Neural progenitor cell (in vitro differentiated cells): ENCODE data around the gene PQBP1.

ENCODE experiments used
- EZH2 ChIP-seq: fragments of 200-600 bp; sonication (generic); IDR thresholded peaks from 2 replicates; pipeline ENCODE4 v1.6.1; 2017; ENCODE audit warnings: antibody characterized with exemption, mild to moderate bottlenecking, moderate library complexity
- EZH2phosphoT487 ChIP-seq: fragments of 200-600 bp; sonication (generic); IDR thresholded peaks from 2 replicates; pipeline ENCODE4 v1.6.1; 2017; ENCODE audit warnings: antibody characterized with exemption
- TF ChIP-seq, protein P1 (sequence below): fragments of 200-600 bp; sonication (generic); IDR thresholded peaks from 2 replicates; pipeline ENCODE4 v1.5.1; 2017; ENCODE audit warnings: antibody characterized with exemption, mild to moderate bottlenecking

- TF ChIP-seq EZH2phosphoT487 (no peak), EZH2 (no peak)
- TF ChIP-seq, protein P1, sequence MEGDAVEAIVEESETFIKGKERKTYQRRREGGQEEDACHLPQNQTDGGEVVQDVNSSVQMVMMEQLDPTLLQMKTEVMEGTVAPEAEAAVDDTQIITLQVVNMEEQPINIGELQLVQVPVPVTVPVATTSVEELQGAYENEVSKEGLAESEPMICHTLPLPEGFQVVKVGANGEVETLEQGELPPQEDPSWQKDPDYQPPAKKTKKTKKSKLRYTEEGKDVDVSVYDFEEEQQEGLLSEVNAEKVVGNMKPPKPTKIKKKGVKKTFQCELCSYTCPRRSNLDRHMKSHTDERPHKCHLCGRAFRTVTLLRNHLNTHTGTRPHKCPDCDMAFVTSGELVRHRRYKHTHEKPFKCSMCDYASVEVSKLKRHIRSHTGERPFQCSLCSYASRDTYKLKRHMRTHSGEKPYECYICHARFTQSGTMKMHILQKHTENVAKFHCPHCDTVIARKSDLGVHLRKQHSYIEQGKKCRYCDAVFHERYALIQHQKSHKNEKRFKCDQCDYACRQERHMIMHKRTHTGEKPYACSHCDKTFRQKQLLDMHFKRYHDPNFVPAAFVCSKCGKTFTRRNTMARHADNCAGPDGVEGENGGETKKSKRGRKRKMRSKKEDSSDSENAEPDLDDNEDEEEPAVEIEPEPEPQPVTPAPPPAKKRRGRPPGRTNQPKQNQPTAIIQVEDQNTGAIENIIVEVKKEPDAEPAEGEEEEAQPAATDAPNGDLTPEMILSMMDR, result no peak
These were observed 2.8 kb upstream of the PQBP1 start for GRCh38 chrX:48894891-48895290.
